ENCODE data around the gene ACOXL. TPM values are rescaled to one million over a fixed set of nuclear protein-coding genes. Genes with fewer than 3 reads are reported as not detected.

Gene ACOXL
- total RNA-seq, 1 donor from 2014 or later: 52.7 TPM

DNA sequence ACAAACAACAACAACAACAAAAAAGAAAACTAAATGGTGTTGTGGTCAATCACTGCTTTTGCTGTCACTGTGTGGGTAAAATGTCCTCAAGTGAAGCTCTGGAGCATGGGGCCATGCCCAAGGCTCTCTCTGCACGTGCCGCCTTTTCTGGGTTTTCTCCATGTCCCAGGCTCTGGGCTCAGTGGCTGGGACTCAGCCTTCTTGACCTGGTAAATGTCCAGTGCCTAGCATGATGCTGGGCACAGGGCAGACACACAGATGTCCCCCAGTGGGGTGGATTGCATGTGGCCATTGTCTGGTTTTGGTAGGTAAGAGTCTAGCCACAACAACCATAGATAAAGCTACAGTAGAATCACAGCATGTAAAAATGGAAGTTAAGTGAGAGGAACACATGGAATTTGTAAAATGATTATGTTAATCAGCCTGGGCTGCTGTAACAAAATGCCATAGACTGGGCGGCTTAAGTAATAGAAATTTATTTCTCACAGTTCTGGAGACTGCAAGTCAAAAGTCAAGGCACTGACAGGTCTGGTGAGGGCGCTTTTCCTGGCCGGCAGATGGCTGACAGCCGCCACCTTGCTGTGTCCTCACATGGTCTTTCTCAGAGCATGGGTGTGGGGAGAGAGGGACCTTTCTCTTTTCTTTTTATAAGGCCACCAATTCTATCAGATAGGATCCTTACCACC, 174.4 kb downstream of the ACOXL start:
- no peak for DNase-seq (ENCODE audit: low spot score)

DNA sequence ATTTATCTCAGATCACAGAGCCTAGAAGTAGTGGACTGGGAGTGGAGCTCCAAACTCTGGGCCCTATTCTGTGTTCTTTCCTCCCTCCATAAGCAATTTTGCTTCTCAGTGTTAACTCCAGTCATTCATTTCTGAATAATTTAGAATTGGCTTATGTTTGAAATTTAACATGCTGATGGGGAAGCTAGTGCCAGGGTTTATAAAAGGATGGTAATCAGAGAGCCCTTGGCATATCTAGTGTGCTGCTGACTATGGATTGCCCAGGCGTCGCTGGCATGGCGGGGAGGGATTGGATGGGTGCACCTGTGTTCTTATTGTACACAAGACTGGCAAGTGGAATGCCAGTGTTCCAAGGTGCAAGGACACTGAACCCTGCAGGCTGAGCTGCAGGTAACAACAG, 177.1 kb downstream of the ACOXL start:
- no peak for DNase-seq (ENCODE audit: low spot score)

GRCh38 chr2:110910423-110910822, 178.1 kb downstream of the ACOXL start:
- DNase-seq (ENCODE audit: low spot score): no peak

DNA sequence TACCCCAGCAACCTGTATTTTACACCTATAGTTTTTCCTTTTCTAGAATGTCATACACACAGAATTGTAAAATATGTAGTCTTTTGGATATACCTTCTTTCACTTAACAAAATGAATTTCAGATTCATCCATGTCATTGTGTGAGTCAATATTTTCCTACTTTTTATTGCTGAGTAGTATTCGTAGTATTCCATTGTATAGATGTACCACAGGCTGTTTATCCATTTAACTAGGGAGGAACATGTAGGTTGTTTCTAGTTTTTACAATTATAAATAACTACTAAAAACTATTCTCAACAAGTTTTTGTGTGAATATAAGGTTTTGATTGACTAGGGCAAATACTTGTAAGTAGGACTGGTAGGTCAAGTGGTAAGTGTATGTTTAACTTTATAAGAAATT, 187.4 kb downstream of the ACOXL start:
- no peak for DNase-seq (ENCODE audit: low spot score)

DNA sequence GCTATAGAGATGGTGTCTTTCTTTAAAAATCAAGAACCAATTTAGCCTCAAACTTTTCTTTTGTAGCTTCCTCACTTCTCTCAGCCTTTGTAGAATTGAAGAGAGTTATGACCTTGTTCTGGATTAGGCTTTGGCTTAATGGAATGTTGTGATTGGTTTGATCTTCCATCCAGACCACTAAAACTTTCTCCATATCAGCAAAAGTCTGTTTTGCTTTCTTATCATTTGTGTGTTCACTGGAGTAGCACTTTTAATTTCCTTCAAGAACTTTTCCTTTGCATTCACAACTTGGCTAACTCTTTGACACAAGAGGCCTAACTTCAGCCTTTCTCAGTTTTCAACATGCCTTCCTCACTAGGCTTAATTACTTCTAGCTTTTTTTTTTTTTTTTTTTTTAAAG, 193.1 kb downstream of the ACOXL start:
- no peak for DNase-seq (ENCODE audit: low spot score)

- no peak for DNase-seq (ENCODE audit: low spot score)
Measured at GRCh38 chr2:110927526-110927925, 195.2 kb downstream of the ACOXL start.

- DNase-seq (ENCODE audit: low spot score): no peak
Measured at GRCh38 chr2:110929528-110929927, 197.2 kb downstream of the ACOXL start.

DNA sequence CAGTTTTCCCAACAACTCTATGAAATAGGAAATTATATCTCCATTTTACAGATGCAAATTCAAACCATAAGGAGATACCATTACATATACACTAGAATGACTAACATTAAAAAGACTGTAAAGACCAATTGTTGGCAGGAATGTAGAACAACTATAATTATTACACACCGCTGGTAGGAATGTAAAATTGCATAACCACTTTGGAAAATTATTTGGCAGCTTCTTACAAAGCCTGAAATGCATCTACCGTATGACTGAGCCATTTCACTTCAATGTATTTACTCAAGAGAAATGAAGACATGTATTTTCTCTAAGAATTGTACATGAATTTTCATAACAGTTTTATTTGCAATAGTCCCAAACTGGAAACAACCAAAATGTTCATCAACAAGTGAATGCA, 199.3 kb downstream of the ACOXL start:
- DNase-seq (ENCODE audit: low spot score): no peak

- DNase-seq (ENCODE audit: low spot score): no peak
Measured at GRCh38 chr2:110933420-110933819, 201.0 kb downstream of the ACOXL start.

- DNase-seq (ENCODE audit: low spot score): no peak
Measured at GRCh38 chr2:110934948-110935347, 202.6 kb downstream of the ACOXL start.

DNA sequence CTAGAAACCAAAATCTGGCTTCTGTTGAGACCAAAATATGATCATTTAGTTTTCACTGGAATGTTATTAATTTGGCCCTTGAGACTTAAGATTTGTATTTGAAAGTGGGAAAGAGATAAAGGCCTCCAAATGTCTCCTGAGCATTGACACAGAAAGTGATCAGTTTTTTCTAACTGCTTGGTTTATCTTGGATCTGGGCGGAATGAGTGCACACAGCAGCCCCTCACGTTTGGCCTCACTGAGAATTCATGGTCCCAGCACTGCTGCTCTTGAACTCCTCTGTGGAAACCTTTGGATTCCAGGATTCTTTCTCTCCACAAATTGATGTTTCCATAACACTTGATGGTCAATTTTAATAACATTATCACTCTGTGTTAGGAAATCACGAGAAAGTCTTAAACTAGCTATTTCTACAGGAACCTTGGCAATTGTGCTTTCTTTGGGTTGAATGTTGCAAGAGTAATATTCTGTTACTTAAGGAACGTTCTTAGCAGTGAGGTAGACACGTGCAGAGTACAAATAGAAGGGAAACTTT, 208.1 kb downstream of the ACOXL start:
- no peak for DNase-seq (ENCODE audit: low spot score)

DNA sequence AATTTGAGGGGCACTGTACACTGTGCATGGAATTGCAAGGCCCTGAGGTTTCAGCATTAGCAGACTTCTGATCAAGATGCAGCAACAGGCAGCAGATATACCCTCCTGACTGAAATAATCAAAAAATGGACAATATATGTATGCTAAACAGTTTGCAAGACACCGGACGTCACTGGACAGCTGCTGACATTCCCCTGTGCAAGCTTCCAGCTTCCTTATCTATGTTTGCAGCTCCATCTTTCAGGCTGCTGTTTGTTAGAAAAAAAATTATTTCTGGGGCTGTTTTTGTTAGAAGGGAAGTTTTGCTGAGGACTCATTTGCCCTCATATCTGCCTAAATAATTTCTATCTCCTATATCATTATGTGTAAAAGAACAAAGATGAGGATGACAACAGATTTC, 208.9 kb downstream of the ACOXL start:
- DNase-seq (ENCODE audit: low spot score): no peak

DNA sequence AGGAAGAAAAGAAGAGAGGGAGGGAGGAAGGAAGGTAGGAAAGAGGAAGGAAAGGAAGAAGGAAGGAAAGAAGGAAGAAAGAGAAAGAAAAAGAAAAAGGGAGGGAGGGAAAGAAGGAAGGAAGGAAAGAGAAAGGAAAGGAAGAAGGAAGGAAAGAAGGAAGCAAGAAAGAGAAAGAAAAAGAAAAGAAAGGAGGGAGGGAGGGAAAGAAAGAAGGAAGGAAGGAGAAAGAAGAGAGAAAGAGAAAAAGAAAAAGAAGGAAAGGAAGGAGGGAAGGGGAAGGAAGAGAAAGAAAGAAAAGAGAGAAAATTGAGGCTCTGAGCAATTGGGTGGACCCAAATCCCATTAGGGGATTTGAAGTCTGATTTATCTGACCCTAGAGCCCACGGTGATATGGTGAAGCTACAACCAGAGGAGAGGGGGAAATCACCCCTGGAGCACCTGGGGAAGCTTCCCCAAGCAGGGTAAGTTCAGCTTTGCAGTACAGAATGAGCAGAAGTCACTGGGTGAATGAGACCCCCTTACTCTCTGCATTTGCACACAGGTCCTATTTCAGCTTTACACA, 210.8 kb downstream of the ACOXL start:
- DNase-seq (ENCODE audit: low spot score): no peak

DNA sequence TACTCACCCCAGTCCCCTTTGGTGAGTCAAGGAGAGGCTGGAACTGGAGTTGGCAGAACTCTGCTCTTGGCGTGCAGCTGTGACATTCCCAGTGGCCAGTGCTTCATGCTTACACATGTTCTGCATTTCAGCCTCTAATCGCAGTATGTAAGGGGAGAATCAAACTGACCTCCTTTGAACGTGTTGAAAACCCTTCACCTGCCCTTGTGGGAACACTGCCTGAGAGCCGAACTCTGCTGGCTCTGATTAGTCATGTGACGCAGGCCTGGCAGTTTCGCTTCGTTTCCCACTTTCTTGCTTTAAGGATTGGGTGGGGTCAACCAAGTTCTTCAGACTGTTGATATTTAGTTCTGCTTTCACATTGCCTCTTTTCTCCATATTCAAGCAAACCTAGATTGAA, 214.5 kb downstream of the ACOXL start:
- DNase-seq (ENCODE audit: low spot score): no peak

DNA sequence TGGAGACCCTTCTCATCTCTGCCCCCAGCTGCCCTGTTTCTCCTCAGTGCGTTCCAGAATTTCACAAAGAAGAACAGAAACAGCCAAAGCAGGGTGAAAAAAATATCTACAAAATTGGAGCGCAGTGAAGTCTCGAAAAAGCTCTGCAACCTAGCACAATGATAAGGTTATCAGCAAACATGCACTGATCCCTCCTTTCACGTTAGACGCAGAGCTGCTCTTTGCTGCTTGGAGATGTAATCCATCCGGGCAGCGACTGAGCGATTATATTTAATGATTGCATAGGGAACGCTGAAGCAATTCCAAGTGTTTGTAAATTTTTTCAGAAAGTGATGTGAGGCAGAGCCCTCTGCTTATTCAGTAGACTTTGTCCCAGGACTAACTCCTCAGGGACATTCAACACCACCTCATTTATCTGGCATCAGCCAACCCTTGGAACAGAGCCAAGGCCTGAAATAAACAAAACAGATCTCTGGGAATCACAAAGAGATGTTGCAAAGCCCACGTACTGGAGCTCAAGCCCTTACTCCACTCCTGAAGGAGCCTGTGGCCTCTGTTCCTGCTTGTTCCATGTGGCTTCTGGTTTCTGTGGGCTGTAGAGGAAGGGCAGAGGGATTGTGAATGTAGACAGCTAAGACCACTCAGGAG, 215.8 kb downstream of the ACOXL start:
- DNase-seq (ENCODE audit: low spot score): no peak

DNA sequence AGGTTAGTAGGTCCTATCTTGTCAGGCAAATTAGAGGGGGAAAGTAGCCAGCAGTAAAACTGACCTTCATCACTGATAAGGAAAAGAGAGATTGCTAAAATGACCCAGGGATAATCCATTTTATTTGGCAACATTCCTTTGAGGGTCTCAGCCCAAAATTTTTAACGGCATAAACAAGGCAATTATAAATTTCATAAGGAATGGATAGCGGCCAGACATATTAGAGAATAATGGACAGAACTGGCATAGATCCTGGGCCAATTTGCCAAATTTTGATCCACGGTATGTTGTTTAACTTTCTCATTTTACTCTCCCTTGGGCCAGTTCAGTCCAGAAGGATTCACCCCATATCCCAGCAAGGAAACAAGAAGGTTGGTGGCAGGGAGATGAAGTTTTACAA, 217.9 kb downstream of the ACOXL start:
- no peak for DNase-seq (ENCODE audit: low spot score)

- no peak for DNase-seq (ENCODE audit: low spot score)
Measured at GRCh38 chr2:110955045-110955444, 222.7 kb downstream of the ACOXL start.

DNA sequence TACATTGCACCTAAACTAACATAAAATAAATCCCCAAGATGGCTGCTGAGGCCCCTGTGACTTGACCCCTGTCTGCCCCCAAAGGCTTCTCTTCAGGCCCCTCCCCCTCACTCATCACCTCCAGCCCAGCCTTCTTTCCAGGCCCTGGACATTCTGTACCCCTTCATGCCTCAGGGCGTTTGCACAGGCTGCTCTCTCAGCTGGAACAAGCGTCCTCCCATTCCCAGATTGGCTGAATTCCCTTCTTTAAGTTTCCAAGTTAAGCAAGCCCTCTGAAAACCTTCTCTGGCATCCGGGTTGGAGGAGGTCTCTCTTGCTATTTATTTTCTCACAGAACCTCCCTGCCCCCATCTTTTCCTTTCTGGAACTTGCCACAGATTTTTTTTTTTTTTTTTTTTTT, 223.2 kb downstream of the ACOXL start:
- DNase-seq (ENCODE audit: low spot score): no peak

- no peak for DNase-seq (ENCODE audit: low spot score)
Measured at GRCh38 chr2:110957293-110957692, 224.9 kb downstream of the ACOXL start.

GRCh38 chr2:110958346-110959119, 226.2 kb downstream of the ACOXL start:
- DNase-seq (ENCODE audit: low spot score): no peak

DNA sequence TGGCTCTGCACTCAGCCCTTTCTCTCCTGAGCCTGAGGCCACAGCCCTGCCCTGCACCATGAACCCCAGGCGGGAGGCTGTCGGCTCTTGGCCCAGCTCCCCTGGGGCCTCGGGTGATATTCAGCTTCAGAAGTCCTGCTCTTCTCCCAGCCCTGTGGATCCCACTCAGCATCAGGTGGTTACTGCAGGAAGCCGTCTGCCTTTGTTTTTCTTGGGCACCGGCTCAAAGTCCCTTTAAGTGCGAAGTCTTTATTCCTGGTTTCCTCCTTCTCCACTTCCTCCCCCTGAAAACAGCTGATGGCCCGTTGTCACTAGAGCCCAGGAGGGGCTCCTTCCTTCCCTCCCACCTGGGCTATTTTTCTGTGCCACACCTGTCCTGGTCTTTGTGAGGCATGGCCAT, 226.8 kb downstream of the ACOXL start:
- DNase-seq (ENCODE audit: low spot score): no peak

DNA sequence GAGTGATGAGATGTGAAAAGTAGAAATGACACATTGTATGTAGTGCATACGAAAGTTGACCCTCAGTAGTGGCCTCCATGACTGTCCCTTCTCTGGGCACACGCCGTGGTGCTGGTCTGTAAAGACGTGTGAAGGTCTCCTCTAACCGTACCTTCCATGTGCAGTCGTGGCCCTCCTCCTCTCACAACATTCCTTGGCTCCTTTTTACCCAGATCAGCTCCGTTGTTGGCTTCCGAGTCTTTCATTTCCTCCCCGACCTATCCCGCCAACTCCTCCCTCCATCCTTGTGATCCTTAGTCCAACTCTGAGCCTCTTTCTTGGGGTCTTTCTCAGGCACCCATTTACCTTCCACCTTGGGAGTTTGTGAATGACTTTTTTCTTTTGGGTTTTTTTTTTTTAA, 227.9 kb downstream of the ACOXL start:
- DNase-seq (ENCODE audit: low spot score): no peak

Measured in ureter (tissue), 1 donor.